Urothelium cell line (cell line): Measurements from ENCODE around the gene SOAT1.

Source experiments
- DNase-seq: peaks from one replicate; pipeline ENCODE4 v3.0.0; 2011; ENCODE audit warnings: low spot score, mixed read lengths
- FAIRE-seq: peaks from 2 replicates; lab custom pipeline; 2011; peaks lifted over from hg19 to GRCh38; lab: Jason Lieb, UNC

The SOAT1 gene

DNA sequence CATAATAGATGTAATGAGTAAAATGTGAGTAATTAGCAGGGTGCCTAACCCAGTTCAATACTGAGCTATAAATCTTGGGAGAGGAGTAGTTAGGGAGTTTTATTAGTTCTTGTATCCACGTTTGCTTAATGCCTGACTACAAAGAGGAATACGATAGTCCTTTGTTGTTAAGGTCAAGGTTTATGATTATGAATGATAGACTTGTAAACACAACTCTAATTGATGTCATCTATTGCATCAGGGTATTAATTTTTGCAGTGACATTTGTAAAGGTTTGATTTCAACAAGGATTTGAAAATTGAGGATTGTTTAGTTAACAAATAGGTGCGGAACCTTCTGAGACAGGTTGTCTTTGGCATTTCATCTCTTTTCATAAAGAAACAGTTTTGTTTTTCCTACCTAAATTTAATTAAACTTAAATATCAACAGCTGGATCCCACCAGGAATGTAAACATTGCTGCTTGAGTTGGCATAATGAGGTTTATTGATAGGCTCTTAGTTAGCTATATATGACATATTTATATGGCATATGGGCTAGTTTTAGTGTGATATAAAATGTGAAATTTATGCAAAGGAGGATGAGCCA lies 9.7 kb downstream of the SOAT1 start:
- FAIRE-seq (no peak), DNase-seq (no peak)

DNA sequence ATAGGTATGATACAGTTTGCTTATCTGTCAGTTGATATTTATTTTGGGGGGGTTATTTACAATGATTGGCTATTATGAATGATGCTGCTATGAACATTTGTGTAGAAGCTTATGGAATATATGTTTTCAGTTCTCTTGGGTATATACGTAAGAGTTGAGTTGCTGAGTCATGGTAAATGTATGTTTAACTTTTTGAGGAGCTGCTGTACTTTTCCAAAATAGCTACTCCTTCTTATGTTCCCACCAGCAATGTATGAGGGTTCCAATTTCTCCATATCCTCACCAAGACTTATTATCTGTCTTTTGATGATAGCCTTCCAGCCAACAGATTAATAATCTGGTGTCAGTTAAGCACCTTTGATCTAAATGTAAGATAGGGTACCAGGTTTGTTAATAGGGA lies 11.9 kb downstream of the SOAT1 start:
- DNase-seq = no peak
- FAIRE-seq = no peak

DNA sequence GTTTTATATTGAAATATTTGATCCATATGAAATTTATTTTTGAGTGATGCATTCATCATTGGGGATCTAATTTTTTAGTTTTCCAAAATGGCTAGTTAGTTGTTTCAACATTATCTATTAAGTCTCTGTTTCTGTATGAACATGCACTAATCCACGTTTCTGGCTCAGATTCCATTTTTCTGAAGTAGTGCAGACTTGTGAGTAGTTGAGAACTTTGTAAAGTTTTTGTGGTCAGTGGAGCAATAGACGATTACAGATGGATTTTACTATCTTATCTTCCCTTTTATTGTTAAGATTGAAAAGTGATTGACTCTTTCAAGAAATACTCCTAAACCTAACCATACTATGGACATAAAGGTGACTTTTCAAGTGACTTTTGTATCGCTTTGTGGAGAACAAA lies 16.7 kb downstream of the SOAT1 start:
- FAIRE-seq = no peak
- no peak for DNase-seq

DNA sequence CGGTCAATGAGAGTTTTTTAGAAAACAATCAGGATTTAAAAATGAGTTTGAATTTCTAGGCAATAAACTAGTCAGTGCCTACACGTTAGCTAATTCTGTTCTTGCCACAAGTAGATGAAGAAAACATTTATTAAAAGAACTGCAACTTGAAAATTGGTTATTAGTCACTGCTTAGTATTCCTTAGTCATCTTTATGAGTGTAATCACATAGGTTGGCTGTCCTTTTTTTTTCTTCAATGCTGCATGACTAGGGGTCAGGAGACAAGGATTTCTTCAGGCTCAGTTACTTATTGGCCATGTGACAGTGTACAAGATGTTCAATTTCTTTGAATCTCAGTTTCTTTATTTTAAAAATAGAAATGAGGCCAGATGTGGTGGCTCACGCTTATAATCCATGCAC lies 17.1 kb downstream of the SOAT1 start:
- no peak for DNase-seq
- FAIRE-seq = no peak

DNA sequence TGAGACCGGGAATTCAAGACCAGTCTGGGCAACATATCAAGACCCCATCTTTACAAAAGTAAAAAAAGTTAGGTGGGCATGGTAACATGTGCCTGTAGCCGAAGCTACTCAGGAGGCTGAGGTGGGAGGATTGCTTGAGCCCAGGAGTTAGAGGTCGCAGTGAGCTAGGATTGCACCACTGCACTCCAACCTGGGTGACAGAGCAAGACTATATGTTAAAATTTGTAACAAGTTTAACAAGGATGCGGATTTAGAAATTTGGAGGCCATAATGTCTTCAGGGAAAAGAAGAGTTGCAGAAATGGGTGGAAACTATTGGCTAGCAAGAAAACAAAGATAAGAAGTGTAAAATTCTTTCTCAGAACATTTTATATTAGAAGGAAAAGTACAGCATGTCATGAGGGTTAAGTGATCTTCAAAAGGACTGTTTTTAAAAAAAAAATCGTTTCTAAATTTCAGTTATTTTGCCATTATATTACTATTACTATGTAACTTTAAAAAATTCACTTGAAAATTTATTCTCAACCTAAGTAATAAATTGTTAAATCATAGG lies 17.6 kb downstream of the SOAT1 start:
- FAIRE-seq (no peak), DNase-seq (no peak)

DNA sequence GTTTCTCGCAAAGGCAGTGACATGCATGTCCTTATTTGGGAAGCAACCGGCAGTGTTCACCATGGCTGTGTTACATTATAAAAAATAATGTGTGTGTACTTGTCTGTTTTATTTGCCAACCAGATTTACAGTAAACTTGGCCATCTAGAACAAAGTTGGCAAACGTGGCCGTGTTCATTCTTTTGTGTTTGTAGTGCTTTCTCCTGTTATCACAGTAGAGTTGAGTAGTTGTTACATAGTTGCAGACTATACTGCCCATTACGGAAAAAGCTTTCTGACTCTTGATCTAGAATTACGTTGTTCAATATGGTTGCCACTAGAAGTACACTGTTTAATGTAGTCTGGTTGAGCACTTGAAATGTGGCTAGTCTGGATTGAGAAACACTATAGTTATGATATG lies 19.4 kb downstream of the SOAT1 start:
- DNase-seq = no peak
- no peak for FAIRE-seq

DNA sequence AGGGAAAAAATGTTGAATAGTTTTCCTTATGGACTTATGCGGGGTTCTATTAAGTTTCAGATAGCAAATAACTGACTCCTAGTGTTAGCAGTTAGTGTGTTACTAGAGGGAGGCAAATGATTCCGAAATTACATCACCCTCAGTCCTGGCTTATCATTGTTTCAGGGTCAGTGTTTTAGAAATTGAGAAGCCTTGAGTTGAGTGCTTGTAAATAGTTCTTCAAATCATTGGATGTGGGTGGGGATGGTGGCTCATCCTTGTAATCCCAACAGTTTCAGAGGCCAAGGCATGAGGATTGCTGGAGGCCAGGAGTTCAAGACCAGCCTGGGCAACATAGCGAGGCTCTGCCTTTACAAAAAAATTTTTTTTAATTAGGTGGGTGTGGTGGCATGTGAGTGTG lies 21.3 kb downstream of the SOAT1 start:
- no peak for DNase-seq

DNA sequence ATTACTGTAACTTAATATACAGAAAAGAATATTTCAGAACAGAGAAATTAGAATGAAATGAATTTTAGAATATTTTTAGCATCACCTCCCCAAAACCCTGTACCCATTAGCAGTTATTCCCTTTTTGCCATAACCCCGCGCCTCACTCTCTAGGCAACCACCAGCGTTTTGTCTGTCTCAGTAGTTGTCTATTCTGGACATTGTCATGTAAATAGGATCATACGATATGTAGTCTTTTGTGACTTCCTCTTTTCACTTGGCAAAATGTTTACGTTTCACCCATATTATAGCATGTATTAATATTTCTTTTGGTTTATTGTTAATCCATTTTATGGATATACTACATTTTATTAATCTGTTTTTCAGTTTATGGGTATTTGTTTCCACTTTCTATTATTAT lies 24.9 kb downstream of the SOAT1 start:
- FAIRE-seq = no peak
- DNase-seq = no peak

More for the DNA sequence above, 21.3 kb downstream of the SOAT1 start:
- FAIRE-seq = no peak

DNA sequence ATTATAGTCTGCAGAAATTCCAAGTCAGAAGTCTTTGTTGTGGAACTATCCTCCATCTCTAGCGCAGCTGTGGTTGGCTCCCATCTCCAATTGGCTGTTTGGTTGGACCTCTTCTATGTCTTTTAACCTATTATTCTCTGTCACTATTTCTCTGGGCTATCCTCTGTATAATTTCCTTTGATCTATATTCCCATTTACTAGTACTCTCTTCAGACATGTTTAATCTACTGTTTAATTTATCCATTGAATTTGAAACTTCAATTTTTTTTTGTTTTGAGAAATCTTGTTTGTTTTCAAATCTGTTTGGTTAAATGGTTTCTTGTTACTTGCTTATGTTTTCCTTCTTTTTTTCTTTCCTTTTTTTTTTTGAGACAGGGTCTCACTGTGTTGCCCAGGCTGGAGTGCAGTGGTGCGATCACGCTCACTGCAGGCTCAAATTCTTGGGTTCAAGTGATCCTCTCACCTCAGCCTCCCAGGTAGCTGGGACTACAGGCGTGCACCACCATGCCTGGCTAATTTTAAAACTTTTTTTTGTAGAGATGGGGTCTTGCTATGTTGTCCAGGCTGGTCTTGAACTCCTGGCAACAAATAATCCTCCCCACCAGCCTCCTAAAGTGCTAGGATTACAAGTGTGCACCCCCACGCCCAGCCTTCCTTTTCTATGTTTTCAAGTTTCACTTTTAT lies 28.1 kb downstream of the SOAT1 start:
- DNase-seq (no peak), FAIRE-seq (no peak)

DNA sequence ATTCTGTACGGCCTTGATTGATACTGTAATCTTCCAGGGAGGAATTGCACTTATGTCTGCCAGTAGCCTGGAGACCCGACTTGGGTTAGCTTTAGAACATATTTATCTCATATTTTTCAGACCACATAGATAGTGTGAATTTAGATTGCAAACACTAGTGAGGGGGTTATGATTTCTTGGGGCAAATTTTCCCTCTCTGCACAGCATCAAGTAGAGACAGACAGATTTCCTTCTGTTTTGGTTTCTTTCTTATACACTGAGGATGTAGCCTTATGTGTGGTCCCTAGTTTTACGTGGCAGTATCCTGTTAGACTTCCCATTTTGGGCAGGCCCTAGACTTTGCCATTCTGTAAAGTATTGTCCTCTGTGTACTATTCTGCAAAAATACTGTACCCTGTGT lies 29.0 kb downstream of the SOAT1 start:
- DNase-seq (no peak), FAIRE-seq (no peak)

DNA sequence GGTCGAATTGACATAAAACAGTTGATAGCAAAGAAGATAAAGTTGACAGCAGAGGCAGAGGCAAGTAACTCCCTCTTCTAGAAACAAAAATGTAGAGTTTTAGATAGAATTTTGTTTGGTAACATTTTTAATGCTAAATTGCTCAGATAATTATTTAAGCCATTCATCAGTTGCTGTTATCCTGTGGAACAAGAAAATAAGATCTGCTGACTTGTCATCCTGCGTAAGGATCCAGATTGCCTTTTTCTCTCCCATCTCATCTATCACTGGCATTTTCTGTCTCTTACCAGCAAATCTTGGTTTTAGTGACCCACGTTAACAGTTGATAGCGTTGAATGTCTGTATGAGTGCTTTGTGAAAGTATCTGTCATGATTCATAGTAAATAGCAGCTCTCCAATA lies 29.8 kb downstream of the SOAT1 start:
- FAIRE-seq (no peak), DNase-seq (no peak)

DNA sequence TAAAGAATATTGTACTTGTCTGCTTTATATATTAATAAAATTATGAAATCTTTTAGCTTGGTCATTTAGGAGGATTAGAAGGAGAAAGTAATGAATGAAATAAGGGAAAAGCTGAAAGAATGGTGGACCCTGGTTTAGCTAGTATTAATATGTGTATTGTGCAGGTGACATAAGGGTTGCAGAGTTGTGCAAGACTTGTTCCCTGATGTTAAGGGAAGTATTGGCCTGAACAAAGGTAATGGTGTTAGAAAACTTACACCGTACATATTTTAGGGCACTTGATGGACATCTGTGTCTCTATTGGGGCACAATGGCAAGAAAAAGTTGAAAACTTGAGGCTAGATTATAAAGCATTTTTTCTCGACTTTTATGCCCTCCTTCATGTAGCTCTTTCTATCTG lies 32.2 kb downstream of the SOAT1 start:
- FAIRE-seq (no peak), DNase-seq (no peak)

DNA sequence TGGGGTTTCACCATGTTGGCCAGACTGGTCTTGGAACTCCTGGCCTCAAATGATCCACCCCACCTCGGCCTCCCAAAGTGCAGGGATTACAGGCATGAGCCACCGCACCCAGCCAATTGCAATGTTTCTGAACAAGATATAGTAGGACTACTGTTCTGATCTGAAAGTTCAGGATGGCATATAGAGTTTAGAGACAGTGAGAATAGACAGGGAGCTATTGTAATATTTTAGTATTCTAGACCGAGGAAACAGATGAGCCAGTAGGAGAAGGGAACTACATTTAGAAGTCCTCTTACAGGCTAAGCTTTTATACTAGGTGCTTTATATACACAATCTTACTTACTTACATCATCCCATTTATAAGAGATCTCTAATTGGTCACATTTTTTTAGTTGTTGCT lies 33.1 kb downstream of the SOAT1 start:
- DNase-seq = no peak
- FAIRE-seq = no peak

DNA sequence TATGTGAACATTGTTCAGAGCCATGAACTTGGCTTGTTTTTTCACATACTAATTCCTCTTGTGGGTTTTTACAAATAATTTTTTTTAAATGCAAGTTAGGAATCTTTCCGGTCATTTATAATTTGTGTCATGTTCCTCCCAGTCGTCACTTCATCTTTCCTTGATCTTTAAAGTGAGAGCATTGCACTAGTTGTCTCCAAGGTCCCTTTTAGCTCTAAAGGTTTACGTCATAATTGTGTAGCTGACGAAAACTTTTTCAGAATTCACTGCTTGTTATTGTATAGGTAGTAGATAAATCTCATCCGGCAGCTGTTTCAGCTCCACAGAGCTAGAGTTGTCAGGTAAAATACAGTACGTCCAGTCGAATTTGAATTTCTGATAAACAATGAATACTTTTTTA lies 33.6 kb downstream of the SOAT1 start:
- no peak for FAIRE-seq
- no peak for DNase-seq

DNA sequence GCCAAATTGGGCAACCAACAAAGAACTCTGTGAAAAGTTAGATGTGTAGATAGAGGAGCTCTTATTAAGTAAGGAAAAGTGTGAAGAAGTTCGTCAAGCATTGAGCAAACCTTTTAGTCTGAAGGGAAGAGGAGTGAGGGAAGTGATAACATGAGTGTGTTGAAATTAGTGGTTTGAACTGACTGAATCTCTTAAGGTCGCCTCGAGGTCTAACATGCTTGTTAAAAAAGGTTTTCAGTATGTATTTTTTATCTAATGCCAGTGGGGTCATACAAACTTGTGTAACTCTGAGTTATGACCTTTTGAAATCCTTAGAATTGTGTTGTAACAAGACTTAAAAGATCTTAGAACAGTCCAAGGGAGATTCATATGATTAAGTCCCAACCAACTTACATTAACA lies 34.1 kb downstream of the SOAT1 start:
- FAIRE-seq = no peak

DNA sequence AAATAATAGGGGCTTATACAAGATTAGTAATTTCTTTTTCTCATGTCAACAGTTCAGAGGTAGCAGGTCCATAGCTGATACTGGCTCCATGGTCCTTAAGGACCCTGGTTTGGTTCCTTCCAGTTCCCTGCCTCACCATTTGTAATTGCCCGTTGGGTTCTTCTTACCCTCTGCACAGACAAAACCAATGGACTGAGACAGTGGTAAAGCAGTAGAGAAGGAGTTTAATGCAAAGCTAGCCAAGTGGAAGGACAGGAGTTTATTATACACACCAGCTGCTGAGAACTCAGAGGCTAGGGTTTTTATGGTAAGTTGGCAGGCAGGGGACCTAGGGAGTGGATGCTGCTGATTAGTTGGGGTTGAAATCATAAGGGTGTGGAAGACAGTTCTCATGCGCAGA lies 36.3 kb downstream of the SOAT1 start:
- DNase-seq (no peak), FAIRE-seq (no peak)

More for the DNA sequence above, 34.1 kb downstream of the SOAT1 start:
- no peak for DNase-seq

DNA sequence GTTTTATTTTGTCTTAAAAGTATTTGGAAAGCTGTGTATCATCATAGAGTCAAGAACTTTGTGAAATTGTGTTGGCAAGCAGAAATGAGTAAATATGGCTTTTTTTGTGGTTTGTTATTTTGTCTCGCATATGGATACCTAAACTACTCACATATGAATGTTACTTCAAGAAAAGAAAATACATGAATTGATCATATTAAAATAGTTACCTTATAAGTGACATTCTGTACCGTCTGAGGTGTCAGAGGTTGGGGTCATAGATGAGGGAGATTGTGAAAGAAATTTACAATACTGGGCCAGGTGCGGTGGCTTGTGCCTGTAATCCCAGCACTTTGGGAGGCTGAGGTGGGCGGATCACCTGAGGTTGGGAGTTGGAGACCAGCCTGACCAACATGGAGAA lies 40.8 kb downstream of the SOAT1 start:
- FAIRE-seq = no peak
- no peak for DNase-seq

DNA sequence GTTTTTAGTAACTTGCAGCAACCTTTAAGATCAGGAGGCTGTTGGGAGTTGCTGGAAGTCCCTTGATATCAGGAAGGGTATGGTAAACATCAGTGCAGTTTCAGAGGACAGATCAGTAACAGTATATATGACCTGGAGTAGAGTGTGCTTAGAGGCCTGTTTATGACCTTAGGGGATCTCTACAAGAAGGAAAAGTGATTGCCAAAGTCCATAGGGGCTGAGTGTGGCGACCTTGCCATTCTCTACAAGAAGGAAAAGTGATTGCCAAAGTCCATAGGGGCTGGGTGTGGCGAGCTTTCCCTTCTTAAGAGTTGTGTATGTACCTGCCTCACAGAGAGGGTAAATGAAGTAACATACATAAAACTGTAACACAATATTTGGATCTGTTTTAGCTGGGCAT lies 43.7 kb downstream of the SOAT1 start:
- DNase-seq (no peak), FAIRE-seq (no peak)

DNA sequence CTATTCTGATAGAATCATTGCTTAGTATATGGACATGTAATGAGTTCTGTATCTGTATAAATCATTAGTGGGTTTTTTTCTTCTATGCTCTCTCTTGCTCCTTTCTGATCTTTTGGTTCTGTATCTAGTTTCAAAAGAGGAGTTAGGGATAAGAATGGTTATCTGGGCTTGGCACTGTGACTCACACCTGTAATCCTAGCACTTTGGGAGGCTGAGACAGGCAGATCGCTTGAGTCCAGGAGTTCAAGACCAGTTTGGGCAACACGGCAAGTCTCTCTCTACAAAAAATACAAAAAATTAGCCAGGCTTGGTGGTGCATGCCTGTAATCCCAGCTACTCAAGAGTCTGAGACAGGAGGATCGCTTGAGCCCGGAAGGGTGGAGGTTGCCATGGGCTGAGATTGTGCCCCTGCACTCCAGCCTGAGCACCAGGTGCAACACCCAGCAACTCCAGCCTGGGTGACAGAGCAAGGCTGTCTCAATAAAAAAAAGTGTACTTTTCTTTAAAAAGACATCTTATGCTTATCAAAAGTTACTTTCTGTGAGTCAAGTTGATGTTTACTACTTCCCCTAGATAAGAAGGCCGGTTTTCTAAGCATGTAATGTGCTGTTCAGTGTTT lies 44.5 kb downstream of the SOAT1 start:
- FAIRE-seq (no peak), DNase-seq (no peak)

DNA sequence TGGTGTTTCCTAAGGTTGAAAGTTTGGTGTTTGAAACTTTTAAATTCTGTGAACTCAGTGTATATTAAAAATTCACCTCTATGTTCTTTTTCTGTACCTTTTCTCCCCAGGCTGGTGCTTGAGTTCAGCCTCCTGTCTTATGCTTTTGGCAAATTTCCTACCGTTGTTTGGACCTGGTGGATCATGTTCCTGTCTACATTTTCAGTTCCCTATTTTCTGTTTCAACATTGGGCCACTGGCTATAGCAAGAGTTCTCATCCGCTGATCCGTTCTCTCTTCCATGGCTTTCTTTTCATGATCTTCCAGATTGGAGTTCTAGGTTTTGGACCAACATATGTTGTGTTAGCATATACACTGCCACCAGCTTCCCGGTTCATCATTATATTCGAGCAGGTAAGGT lies 47.3 kb downstream of the SOAT1 start:
- no peak for DNase-seq
- FAIRE-seq = no peak

DNA sequence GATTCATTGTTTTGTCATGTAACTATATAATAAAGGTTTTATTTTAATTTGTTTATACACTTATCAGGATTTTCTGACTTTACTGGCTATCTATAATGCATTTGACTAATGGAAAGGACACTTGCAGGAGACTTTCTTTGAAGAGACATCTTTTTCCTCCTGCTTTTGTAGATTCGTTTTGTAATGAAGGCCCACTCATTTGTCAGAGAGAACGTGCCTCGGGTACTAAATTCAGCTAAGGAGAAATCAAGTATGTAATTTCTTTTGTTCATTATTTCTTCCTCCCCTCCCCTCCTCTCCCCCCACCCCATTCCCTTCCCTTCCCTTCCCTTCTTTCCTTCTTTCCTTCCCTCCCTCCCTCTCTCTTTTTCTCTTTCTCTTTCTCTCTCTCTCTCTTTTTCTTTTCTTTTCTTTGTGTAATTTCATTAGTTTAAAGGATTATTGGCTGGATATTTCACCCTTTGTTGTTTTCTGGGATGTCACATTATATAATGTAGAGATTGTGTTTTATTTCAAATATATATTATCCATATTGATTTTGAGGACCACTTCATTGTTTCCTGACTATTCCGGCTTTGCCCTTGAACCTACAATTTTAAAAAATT lies 48.4 kb downstream of the SOAT1 start:
- no peak for FAIRE-seq
- no peak for DNase-seq
